Ecto neural progenitor cell (in vitro differentiated cells): ENCODE results near the gene CABLES1.

Experiments used
- DNase-seq: peaks from one replicate; pipeline ENCODE4 v3.0.0-alpha.2; 2018; ENCODE audit warnings: low spot score

Gene CABLES1

GRCh38 chr18:23191232-23191631 is 55.9 kb downstream of the CABLES1 start:
- no peak for DNase-seq

GRCh38 chr18:23193742-23194141 is 58.5 kb downstream of the CABLES1 start:
- DNase-seq = no peak

- DNase-seq = no peak
These were observed 59.1 kb downstream of the CABLES1 start for GRCh38 chr18:23194155-23194996.

GRCh38 chr18:23194997-23195957 is 60.0 kb downstream of the CABLES1 start:
- DNase-seq = no peak

GRCh38 chr18:23196119-23197007 is 61.1 kb downstream of the CABLES1 start:
- DNase-seq = no peak

- DNase-seq = no peak
These were observed 63.0 kb downstream of the CABLES1 start for GRCh38 chr18:23198217-23198845.

GRCh38 chr18:23200756-23201155 is 65.5 kb downstream of the CABLES1 start:
- DNase-seq = no peak

GRCh38 chr18:23201741-23202140 is 66.5 kb downstream of the CABLES1 start:
- no peak for DNase-seq

GRCh38 chr18:23203891-23204432 is 68.7 kb downstream of the CABLES1 start:
- DNase-seq = no peak

- DNase-seq = no peak
These were observed 69.4 kb downstream of the CABLES1 start for GRCh38 chr18:23204589-23205235.

- DNase-seq = no peak
These were observed 70.7 kb downstream of the CABLES1 start for GRCh38 chr18:23205980-23206379.

- DNase-seq = no peak
These were observed 72.1 kb downstream of the CABLES1 start for GRCh38 chr18:23207191-23207955.

- no peak for DNase-seq
These were observed 72.7 kb downstream of the CABLES1 start for GRCh38 chr18:23207994-23208393.

- DNase-seq = no peak
These were observed 73.3 kb downstream of the CABLES1 start for GRCh38 chr18:23208600-23208999.

- DNase-seq = no peak
These were observed 73.7 kb downstream of the CABLES1 start for GRCh38 chr18:23209031-23209430.

GRCh38 chr18:23209796-23210195 is 74.5 kb downstream of the CABLES1 start:
- DNase-seq = no peak

- no peak for DNase-seq
These were observed 75.2 kb downstream of the CABLES1 start for GRCh38 chr18:23210526-23210925.

- no peak for DNase-seq
These were observed 75.9 kb downstream of the CABLES1 start for GRCh38 chr18:23211146-23211545.

- DNase-seq = no peak
These were observed 76.9 kb downstream of the CABLES1 start for GRCh38 chr18:23212161-23212560.

- DNase-seq = no peak
These were observed 77.9 kb downstream of the CABLES1 start for GRCh38 chr18:23213200-23213599.
